Measurements from ENCODE around the gene SH2B3.
"Not testable (repeated sequence)": the region's sequence is repeated elsewhere in the genome, so short reads cannot be mapped to it uniquely, and the experiment has no call there.

Gene SH2B3

GRCh38 chr12:111444925-111445725, 39.4 kb downstream of the SH2B3 start:
- peak; percentile 51 for DNase-seq (ENCODE audit: low read depth)

- DNase-seq (ENCODE audit: low read depth) = no peak
Observed at GRCh38 chr12:111445726-111446581, 40.2 kb downstream of the SH2B3 start.

- DNase-seq (ENCODE audit: low read depth) = no peak
Observed at GRCh38 chr12:111446631-111447570, 41.2 kb downstream of the SH2B3 start.

DNA sequence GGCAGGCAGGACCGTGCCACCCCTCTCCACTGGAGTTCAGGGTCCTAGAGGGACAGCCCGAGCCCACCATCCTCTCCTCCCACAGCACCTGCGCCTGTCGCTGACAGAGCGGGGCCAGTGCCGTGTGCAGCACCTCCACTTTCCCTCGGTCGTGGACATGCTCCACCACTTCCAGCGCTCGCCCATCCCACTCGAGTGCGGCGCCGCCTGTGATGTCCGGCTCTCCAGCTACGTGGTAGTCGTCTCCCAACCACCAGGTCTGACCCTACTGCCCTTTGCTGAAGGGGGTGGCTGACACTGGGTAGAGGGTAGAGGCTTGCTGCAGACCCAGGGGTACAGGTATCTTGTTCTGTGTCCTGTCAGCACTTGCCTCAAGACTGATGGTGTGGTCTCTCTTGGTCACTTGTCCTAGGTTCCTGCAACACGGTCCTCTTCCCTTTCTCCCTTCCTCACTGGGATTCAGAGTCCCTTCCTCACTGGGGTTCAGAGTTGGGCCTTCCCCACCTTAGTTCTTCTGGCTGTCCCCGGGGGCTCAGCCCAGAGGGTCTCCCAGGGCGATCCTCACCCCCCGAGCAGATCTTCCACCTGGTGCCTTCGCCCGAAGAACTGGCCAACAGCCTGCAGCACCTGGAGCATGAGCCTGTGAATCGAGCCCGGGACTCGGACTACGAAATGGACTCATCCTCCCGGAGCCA, 42.0 kb downstream of the SH2B3 start:
- no peak for DNase-seq (ENCODE audit: low read depth)

- no peak for DNase-seq (ENCODE audit: low read depth)
Observed at GRCh38 chr12:111448266-111448830, 42.6 kb downstream of the SH2B3 start.

DNA sequence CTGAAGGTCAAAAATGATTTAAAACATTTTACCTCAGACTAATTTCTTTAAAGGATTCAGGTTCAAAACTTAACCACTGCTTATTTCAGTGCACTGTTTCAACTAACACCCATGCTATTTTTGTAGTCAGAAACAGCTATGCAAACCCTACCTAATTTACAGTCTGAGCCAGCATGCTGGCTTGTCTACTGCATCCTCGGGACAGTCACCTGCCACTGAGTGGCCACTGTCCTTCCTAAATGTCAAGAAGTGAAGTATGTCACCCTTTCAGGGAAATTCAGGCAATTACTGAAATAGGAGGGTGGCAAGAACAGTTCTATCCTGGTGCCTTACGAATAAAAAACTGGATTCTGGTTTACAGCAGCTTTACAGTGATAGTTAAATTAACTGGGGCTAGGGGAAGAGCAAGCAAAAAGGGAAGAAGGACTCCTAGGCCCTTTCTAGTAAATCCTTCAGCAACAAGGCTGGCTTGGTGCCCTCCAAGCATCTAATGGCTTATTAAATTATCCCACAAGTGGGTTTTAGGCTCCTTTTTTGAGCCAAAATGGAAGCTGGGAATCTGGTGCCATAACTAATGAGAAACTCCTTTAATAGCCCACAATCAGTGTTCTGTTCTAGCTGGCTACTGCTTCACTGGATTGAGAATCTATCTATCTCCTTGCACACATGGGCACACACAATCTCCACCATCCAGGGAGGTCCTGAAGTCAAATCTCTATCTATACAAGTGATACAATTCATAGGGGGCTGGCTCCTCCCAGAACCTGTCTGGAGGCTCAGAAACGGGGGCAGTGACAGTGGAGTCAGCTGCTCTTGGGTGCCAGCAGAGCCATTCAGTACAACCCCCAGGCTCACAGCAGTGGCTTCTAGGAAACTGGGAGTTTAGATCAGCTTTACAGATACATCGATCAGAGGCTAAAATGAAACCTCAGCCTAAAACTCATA, 43.4 kb downstream of the SH2B3 start:
- DNase-seq (ENCODE audit: low read depth) = no peak

DNA sequence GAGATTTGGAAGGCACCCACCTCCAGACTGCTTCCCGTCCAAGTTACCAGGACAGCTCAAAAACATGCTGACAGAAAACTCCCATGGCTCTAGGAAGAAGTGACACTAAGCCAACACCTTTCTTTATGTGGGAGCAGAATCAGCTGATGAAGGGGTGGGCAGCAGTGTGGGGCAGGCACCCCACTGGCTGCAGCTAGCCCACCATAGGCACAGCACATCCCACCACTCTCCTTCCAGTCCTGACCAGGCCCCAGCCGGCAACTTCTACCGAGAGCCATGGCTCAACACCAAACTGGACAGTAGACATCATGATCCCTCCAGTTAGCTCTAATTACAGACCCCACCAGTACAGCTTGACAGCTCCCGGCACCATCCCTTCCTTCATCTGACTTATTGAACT, 45.0 kb downstream of the SH2B3 start:
- no peak for DNase-seq (ENCODE audit: low read depth)

DNA sequence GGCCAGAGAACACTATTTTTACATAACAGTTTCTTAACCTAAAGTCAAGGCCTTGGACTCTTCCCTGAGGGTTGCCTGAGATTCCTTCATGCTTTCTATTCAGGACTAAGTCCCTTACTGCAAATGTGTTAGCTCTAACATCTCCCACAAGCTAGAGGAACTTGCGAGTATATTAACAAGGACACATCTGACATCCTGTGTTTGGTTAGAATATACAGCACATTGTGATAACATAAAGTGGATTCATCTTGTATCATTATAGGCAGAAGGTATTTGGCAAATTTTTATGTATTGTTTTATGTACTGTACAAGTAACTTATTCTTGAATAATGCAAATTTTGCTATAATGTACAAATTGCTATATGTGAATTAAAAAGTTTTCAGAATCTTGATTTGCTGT, 45.5 kb downstream of the SH2B3 start:
- DNase-seq (ENCODE audit: low read depth) = no peak

DNA sequence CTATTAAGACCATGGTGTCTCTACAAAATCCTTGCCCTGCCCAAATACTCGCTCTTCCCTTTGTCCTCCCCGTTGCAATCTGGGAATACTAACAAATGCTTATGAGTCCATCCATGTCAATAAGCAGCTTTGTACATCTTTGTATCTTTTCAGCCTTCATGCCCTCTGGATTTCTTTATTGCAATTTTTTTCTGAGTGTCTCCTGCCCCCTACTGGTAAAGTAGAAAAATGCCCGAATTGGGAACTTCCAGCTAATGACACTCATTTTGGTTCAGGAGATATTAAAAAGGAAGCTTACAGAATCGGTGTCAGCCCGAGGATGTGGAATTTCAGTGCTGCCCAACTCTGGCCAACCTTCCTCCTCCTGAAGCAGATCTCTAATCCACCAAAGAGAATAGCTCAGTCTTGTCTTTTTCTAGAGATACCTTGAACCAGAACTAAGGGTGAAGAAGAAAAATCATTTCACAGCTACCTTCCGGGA, 46.0 kb downstream of the SH2B3 start:
- no peak for DNase-seq (ENCODE audit: low read depth)

- DNase-seq (ENCODE audit: low read depth) = no peak
Observed at GRCh38 chr12:111453071-111453989, 47.6 kb downstream of the SH2B3 start.

- DNase-seq (ENCODE audit: low read depth) = no peak
Observed at GRCh38 chr12:111454311-111454710, 48.6 kb downstream of the SH2B3 start.

GRCh38 chr12:111454716-111455447, 49.2 kb downstream of the SH2B3 start:
- DNase-seq (ENCODE audit: low read depth) = no peak

GRCh38 chr12:111455448-111456320, 50.0 kb downstream of the SH2B3 start:
- no peak for DNase-seq (ENCODE audit: low read depth)

DNA sequence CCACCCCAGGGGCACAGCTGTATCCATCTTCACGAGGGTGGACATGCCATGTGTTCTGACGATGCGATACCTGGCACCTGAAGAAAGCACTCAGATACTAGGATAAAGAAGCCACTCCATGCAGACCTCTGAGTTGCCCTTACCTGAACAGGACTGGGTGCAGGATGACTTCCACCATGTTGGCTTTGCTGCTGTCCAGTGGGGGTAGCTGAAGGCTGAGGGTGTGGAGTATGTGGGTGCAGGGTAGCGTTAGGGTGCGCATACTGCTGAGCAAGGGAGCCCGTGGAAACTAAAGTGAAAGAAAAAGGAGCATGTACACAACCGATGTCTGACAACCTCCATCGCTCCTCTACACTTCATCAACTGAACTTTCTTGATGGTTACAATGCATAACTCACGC, 51.3 kb downstream of the SH2B3 start:
- DNase-seq (ENCODE audit: low read depth) = no peak

DNA sequence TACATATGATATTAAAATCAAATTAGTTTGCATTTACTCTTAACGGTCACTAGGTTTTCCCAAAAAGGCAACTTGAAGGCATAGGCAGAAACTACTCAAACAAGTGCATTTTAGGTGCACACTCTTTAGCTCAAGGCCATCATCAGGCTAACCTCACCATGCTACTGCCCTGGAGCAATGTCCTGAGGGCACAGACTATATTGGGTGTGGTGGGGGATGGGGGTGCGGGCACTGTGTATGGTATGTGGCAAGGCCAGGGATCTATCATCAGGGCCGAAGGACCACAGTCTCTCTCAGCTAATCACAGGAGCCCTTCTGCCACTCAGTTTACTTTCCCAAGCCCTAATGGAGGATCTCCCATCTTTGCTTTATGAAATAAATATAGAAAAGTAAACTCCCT, 51.9 kb downstream of the SH2B3 start:
- DNase-seq (ENCODE audit: low read depth) = no peak

DNA sequence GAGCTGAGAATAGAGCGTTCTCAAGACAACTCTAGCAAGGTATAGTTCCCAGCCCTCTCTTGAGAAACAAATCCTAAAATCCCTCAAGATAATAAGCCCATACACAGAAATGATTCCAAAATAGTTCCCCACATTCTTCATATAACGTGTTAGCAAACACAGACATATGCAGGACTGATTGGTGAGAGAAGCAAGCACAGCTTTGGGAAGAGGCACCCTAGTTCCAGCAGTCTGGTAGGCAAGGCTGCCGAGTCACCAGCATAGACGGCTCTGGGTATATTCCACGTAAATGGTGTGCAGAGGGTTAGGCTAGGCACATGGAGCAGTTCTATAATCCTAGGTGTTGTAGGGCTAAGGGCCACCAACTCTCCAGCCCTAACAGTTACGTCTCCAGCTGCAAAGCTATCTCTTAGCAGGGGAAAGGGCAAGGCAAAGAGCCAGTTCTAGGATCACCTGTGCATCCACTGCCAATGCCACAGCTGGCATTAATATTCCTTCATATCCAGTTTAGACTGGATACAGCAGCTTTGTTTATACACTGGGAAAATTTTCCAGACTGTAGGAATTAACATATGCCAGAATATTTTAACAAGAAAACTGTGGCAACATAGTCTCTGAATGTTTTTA, 52.9 kb downstream of the SH2B3 start:
- no peak for DNase-seq (ENCODE audit: low read depth)

GRCh38 chr12:111460111-111460510, 54.4 kb downstream of the SH2B3 start:
- DNase-seq (ENCODE audit: low read depth) = not testable (repeated sequence)

Data from stimulated activated CD8-positive, alpha-beta memory T cell treated with anti-CD3 and anti-CD28 coated beads, Interleukin-12 subunit alpha, Interleukin-12 subunit beta, amount 100 ng/mL, for 1 hour (primary cell).